MM.1S (cell line): ENCODE results near the gene MSL2.

Experiments
- CTCF ChIP-seq: fragments of 300-600 bp; sonication (generic); IDR thresholded peaks from 2 replicates; pipeline ENCODE4 v1.5.1; 2016; ENCODE audit warnings: antibody characterized with exemption, low read length, mixed read lengths
- EZH2 ChIP-seq: fragments of 300-600 bp; sonication (generic); optimal IDR thresholded peaks from 2 replicates; pipeline ENCODE3; 2017; ENCODE audit warnings: low read depth, mild to moderate bottlenecking, antibody characterized with exemption, low read length, mixed read lengths

GRCh38 chr3:136235545-136235944 lies 39.4 kb upstream of the MSL2 start:
- TF ChIP-seq CTCF: no peak
- no peak for TF ChIP-seq EZH2
